C4-2B (cell line): ENCODE data around the gene ZNF146.
"Not testable (repeated sequence)": the region's sequence is repeated elsewhere in the genome, so short reads cannot be mapped to it uniquely, and the experiment has no call there.

ENCODE experiments used
- H3K27ac ChIP-seq: fragments of 450-650 bp; 2 replicates; pipeline ENCODE4 v1.5.1; 2017
- CTCF ChIP-seq: fragments of 450-650 bp; conservative IDR thresholded peaks from 2 replicates; pipeline ENCODE4 v1.5.1; 2017; ENCODE audit warnings: mild to moderate bottlenecking
- ZFX ChIP-seq: fragments of 450-650 bp; IDR thresholded peaks from 2 replicates; pipeline ENCODE4 v1.6.1; 2017

The ZNF146 gene

GRCh38 chr19:36267061-36267845 is 52.3 kb downstream of the ZNF146 start:
- no peak overlapping the region for H3K27ac ChIP-seq
- TF ChIP-seq ZFX (no peak), CTCF (no peak)

- H3K27ac ChIP-seq = not testable (repeated sequence)
These were observed 53.2 kb downstream of the ZNF146 start for GRCh38 chr19:36268081-36268480.

- H3K27ac ChIP-seq = not testable (repeated sequence)
These were observed 53.7 kb downstream of the ZNF146 start for GRCh38 chr19:36268591-36268990.

DNA sequence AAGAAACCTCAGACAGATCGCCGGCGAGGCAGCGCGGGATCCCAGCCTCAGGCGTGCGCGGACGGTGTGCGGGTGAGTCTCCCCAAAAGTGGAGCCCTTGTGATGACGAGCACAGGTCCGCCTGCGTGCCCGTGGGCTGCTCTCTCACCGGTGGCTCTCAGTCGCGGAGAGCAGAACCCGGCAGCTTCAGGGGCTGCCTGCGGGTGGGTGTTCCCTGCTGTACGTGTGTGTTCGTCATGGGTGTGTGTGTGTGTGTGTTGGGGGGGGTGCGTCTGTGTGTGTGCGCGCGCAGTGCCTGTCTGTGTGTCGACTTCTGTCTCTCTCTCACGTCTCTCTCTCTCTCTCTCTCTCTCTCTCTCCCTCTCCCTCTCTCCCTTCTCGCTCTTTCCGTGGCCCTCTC is 54.4 kb downstream of the ZNF146 start:
- not testable (repeated sequence) for H3K27ac ChIP-seq
